ENCODE results near the gene ZBTB7A. TPM values are rescaled to one million over a fixed set of nuclear protein-coding genes. Genes with fewer than 3 reads are reported as not detected.

Gene ZBTB7A
- total RNA-seq, 4 donors from 2014 or later, result 71.9 to 137 (median 114) TPM

GRCh38 chr19:4089946-4090345, 23.2 kb upstream of the ZBTB7A start:
- Histone ChIP-seq H3K36me3 (peaks cover 33 to 59% (median 56%) of the 10 kb centered on the region in 4 donors), H3K27ac (replicated peaks in 1 of 4) (peak overlapping the region in 2 of 4 donors; percentile 13 to 25), H3K27me3 (no peaks in the 10 kb centered on the region), H3K4me3 (peak overlapping the region in 2 of 4 donors; percentile 14 to 15), H3K4me1 (peaks cover 0 to 7% (median 6%) of the 10 kb centered on the region in 4 donors), H3K9me3 (no peaks in the 10 kb centered on the region)
- TF ChIP-seq EP300 (IDR thresholded peaks at IDR 0.05), result no peak
- TF ChIP-seq POLR2AphosphoS5 (IDR thresholded peaks at IDR 0.05), result no peak
- TF ChIP-seq, protein P1, sequence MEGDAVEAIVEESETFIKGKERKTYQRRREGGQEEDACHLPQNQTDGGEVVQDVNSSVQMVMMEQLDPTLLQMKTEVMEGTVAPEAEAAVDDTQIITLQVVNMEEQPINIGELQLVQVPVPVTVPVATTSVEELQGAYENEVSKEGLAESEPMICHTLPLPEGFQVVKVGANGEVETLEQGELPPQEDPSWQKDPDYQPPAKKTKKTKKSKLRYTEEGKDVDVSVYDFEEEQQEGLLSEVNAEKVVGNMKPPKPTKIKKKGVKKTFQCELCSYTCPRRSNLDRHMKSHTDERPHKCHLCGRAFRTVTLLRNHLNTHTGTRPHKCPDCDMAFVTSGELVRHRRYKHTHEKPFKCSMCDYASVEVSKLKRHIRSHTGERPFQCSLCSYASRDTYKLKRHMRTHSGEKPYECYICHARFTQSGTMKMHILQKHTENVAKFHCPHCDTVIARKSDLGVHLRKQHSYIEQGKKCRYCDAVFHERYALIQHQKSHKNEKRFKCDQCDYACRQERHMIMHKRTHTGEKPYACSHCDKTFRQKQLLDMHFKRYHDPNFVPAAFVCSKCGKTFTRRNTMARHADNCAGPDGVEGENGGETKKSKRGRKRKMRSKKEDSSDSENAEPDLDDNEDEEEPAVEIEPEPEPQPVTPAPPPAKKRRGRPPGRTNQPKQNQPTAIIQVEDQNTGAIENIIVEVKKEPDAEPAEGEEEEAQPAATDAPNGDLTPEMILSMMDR (IDR thresholded peaks at IDR 0.05), result no peak
- TF ChIP-seq POLR2A (IDR thresholded peaks at IDR 0.05; ENCODE audit: low read depth), result no peak
- no peak for DNase-seq (ENCODE audit: extremely low spot score)
- WGBS, result 84% methylated on average over 12 of the region's 22 CpGs
- intact Hi-C loops (cut with DNase I), result no loop called here

GRCh38 chr19:4089400-4089908, 22.8 kb upstream of the ZBTB7A start:
- H3K27me3 ChIP-seq, result no peaks in the 10 kb centered on the region
- no peak for DNase-seq (ENCODE audit: extremely low spot score)
- peak overlapping the region in 2 of 4 donors; percentile 13 to 25 for H3K27ac ChIP-seq (replicated peaks in 1 of 4)
- WGBS, result 62% methylated on average over 15 of the region's 26 CpGs
- TF ChIP-seq, protein P1 (IDR thresholded peaks at IDR 0.05), result no peak
- TF ChIP-seq EP300 (IDR thresholded peaks at IDR 0.05) (no peak), POLR2AphosphoS5 (IDR thresholded peaks at IDR 0.05) (peak in 1 of 2 donors; percentile 20), POLR2A (IDR thresholded peaks at IDR 0.05; ENCODE audit: low read depth) (no peak)
- peak overlapping the region; percentile 12 to 29 (median 14) for H3K4me3 ChIP-seq
- H3K36me3 ChIP-seq, result peaks cover 33 to 54% (median 51%) of the 10 kb centered on the region in 4 donors
- intact Hi-C loops (cut with DNase I), result no loop called here
- no peaks in the 10 kb centered on the region for H3K9me3 ChIP-seq
- peaks cover 0 to 9% (median 6%) of the 10 kb centered on the region in 4 donors for H3K4me1 ChIP-seq

DNA sequence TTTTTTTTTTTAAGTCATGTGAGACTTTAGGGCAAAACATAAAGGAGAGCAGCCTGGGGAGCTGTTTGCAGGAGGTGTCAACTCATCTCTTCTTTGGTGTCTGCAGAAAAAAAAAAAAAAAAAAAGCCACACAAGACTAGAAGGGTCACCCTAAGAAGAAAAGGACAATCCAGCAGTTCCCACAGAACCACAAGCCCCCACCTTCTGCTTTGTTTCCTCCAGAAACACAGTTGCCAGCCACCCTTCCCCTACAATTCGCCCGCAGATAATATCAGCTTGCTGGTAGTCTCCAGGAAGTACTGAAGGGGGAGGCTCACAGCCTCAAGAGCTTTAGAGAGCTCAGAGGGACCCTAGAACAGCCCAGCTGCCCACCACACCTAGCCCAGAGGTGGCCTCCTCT, 22.3 kb upstream of the ZBTB7A start:
- WGBS, result 72% methylated on average over 2 of the region's 2 CpGs
- peak overlapping the region in 3 of 4 donors; percentile 12 to 29 (median 14) for H3K4me3 ChIP-seq
- H3K27ac ChIP-seq (replicated peaks in 1 of 4), result peak overlapping the region in 2 of 4 donors; percentile 13 to 25
- intact Hi-C loops (cut with DNase I), result no loop called here
- H3K36me3 ChIP-seq, result peaks cover 29 to 50% (median 46%) of the 10 kb centered on the region in 4 donors
- DNase-seq (ENCODE audit: extremely low spot score), result no peak
- TF ChIP-seq, protein P1 (IDR thresholded peaks at IDR 0.05), result no peak
- TF ChIP-seq POLR2A (IDR thresholded peaks at IDR 0.05; ENCODE audit: low read depth) (no peak), POLR2AphosphoS5 (IDR thresholded peaks at IDR 0.05) (no peak), EP300 (IDR thresholded peaks at IDR 0.05) (no peak)
- H3K27me3 ChIP-seq, result no peaks in the 10 kb centered on the region
- no peaks in the 10 kb centered on the region for H3K9me3 ChIP-seq
- peaks cover 4 to 14% (median 9%) of the 10 kb centered on the region in 4 donors for H3K4me1 ChIP-seq

GRCh38 chr19:4087787-4088679, 21.3 kb upstream of the ZBTB7A start:
- DNase-seq (ENCODE audit: extremely low spot score), result no peak
- Histone ChIP-seq H3K36me3 (peaks cover 22 to 40% (median 39%) of the 10 kb centered on the region in 4 donors), H3K27me3 (no peaks in the 10 kb centered on the region), H3K4me3 (no peak overlapping the region), H3K4me1 (peaks cover 6 to 18% (median 15%) of the 10 kb centered on the region in 4 donors), H3K27ac (replicated peaks in 1 of 4) (no peak overlapping the region), H3K9me3 (no peaks in the 10 kb centered on the region)
- intact Hi-C loops (cut with DNase I), result no loop called here
- WGBS, result 84% methylated on average over 31 of the region's 31 CpGs
- TF ChIP-seq POLR2AphosphoS5 (IDR thresholded peaks at IDR 0.05), result no peak
- no peak for TF ChIP-seq POLR2A (IDR thresholded peaks at IDR 0.05; ENCODE audit: low read depth)

GRCh38 chr19:4086411-4086867, 19.7 kb upstream of the ZBTB7A start:
- no peak for TF ChIP-seq POLR2A (IDR thresholded peaks at IDR 0.05; ENCODE audit: low read depth)
- TF ChIP-seq POLR2AphosphoS5 (IDR thresholded peaks at IDR 0.05), result no peak
- 45% methylated on average over 17 of the region's 17 CpGs for WGBS
- DNase-seq (ENCODE audit: extremely low spot score), result no peak
- no peaks in the 10 kb centered on the region for H3K9me3 ChIP-seq
- H3K27ac ChIP-seq (replicated peaks in 1 of 4), result no peak overlapping the region
- intact Hi-C loops (cut with DNase I), result no loop called here
- H3K4me3 ChIP-seq, result no peak overlapping the region
- peaks cover 14 to 24% (median 23%) of the 10 kb centered on the region in 4 donors for H3K36me3 ChIP-seq
- peaks cover 6 to 18% (median 15%) of the 10 kb centered on the region in 4 donors for H3K4me1 ChIP-seq
- no peaks in the 10 kb centered on the region for H3K27me3 ChIP-seq

All from esophagus muscularis mucosa (tissue), 4 donors.